Neural progenitor cell (in vitro differentiated cells): Measurements from ENCODE around the gene DNAJB11.

ENCODE experiments used
- CTCF ChIP-seq: fragments of 200-600 bp; sonication (generic); IDR thresholded peaks from 2 replicates; pipeline ENCODE4 v1.5.1; 2017; ENCODE audit warnings: antibody characterized with exemption, mild to moderate bottlenecking
- EZH2 ChIP-seq: fragments of 200-600 bp; sonication (generic); IDR thresholded peaks from 2 replicates; pipeline ENCODE4 v1.6.1; 2017; ENCODE audit warnings: antibody characterized with exemption, mild to moderate bottlenecking, moderate library complexity
- EZH2phosphoT487 ChIP-seq: fragments of 200-600 bp; sonication (generic); IDR thresholded peaks from 2 replicates; pipeline ENCODE4 v1.6.1; 2017; ENCODE audit warnings: antibody characterized with exemption

GRCh38 chr3:186593862-186594261 lies 23.3 kb downstream of the DNAJB11 start:
- no peak for TF ChIP-seq CTCF
- TF ChIP-seq EZH2phosphoT487, result no peak
- TF ChIP-seq EZH2, result no peak
